ENCODE measurements around the gene AAMP. TPM values are rescaled to one million over a fixed set of nuclear protein-coding genes. Genes with fewer than 3 reads are reported as not detected.

Gene AAMP
- total and polyA plus RNA-seq, 2 experiments from 2014 or later, result 90.8 to 203 TPM

- TF ChIP-seq ZNF462 (CRISPR knock-in tag; IDR thresholded peaks at IDR 0.05) (no peak), EZH2 (IDR thresholded peaks at IDR 0.05; ENCODE audit: low read depth, unreplicated experiment) (no peak)
- TF ChIP-seq, protein P1, sequence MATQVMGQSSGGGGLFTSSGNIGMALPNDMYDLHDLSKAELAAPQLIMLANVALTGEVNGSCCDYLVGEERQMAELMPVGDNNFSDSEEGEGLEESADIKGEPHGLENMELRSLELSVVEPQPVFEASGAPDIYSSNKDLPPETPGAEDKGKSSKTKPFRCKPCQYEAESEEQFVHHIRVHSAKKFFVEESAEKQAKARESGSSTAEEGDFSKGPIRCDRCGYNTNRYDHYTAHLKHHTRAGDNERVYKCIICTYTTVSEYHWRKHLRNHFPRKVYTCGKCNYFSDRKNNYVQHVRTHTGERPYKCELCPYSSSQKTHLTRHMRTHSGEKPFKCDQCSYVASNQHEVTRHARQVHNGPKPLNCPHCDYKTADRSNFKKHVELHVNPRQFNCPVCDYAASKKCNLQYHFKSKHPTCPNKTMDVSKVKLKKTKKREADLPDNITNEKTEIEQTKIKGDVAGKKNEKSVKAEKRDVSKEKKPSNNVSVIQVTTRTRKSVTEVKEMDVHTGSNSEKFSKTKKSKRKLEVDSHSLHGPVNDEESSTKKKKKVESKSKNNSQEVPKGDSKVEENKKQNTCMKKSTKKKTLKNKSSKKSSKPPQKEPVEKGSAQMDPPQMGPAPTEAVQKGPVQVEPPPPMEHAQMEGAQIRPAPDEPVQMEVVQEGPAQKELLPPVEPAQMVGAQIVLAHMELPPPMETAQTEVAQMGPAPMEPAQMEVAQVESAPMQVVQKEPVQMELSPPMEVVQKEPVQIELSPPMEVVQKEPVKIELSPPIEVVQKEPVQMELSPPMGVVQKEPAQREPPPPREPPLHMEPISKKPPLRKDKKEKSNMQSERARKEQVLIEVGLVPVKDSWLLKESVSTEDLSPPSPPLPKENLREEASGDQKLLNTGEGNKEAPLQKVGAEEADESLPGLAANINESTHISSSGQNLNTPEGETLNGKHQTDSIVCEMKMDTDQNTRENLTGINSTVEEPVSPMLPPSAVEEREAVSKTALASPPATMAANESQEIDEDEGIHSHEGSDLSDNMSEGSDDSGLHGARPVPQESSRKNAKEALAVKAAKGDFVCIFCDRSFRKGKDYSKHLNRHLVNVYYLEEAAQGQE (IDR thresholded peaks at IDR 0.05; ENCODE audit: unreplicated experiment), result no peak
These were observed 12.5 kb downstream of the AAMP start (continued) for GRCh38 chr2:218257390-218257981.

All from GM23338 (cell line).